ENCODE measurements around the gene HOXA1.

HOXA1 gene

DNA sequence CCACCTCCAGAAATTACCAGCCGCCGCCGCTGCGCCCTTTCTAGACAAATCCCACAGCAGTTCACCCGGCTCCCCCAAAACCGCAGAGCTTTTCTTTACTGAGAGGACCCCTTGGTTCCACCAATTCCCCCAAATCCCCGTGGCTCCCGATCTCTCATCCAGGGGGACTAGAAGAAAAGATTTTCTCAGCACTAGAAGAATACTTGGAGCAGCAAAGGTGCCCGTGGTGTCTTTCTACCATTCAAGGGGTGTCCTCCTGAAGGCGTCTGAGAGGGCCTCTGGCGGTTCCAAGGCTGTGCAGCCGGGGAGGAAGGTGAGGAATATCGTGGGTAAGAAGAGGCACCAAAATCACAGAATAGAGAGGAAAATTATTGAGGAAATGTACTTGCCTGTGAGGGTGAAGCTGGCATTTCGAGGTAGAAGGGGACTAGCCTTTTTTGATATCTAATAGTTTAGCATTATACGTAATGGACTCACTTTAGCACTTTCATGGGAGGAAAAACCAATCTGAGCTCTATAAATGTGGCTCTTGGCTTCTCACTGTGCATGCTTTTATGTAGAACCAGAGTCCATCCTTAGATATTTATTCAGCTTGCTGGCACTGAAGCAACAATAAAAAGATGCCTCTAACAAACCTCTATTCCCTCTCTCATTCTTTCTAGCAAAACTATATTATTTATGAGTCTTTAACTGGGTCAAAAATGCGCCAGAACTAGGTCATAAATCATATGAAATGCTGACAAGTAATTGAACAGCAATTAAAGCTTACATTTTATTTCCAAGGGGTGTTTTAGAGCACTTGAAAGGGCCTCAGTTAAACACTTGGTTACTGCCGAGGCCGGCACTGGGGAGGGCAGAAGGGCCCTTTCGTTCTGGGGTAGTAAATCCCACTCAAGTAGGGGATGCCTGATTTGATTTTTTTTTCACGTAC, 20.5 kb upstream of the HOXA1 start:
- no peak for DNase-seq

- DNase-seq, result peak; percentile 95
Measured at GRCh38 chr7:27115221-27116026, 19.6 kb upstream of the HOXA1 start.

GRCh38 chr7:27114881-27115220, 19.1 kb upstream of the HOXA1 start:
- no peak for DNase-seq

DNA sequence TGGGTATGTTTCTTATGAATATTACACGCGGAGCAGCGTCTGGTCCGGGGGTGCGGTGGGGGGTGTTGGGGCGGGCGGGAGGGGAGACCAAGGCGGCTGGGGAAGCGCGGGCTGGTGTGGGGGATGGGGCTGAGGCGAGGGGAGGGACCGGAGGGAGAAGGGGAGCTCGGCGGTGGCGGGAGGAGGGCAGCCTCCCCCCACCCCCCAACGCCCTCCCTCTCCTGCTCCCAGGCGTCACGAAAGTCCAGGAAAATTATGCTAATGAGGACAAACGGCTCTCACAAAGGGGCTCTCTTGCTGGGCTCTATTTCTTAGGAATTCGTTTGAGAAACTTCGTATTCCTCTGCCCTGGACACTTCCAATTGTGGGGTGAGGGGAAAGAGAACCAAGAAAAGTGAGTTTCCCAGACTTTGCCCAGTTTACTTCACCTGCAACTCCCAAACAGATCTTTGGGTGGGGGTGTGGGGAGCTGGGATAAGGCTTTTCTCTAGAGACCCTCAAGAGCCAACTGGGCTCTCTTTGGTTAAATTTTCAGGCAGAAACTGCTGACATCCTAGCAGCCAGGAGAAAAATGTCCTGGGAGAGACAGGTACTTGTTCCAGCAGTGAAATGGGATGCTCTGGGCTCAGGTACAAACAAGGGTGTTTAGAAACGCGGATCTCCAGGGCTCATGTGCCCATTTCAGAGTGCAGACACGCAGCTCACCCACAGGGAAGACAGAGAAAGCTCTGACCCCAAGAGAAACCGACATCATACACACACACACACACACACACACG, 18.4 kb upstream of the HOXA1 start:
- no peak for DNase-seq

DNA sequence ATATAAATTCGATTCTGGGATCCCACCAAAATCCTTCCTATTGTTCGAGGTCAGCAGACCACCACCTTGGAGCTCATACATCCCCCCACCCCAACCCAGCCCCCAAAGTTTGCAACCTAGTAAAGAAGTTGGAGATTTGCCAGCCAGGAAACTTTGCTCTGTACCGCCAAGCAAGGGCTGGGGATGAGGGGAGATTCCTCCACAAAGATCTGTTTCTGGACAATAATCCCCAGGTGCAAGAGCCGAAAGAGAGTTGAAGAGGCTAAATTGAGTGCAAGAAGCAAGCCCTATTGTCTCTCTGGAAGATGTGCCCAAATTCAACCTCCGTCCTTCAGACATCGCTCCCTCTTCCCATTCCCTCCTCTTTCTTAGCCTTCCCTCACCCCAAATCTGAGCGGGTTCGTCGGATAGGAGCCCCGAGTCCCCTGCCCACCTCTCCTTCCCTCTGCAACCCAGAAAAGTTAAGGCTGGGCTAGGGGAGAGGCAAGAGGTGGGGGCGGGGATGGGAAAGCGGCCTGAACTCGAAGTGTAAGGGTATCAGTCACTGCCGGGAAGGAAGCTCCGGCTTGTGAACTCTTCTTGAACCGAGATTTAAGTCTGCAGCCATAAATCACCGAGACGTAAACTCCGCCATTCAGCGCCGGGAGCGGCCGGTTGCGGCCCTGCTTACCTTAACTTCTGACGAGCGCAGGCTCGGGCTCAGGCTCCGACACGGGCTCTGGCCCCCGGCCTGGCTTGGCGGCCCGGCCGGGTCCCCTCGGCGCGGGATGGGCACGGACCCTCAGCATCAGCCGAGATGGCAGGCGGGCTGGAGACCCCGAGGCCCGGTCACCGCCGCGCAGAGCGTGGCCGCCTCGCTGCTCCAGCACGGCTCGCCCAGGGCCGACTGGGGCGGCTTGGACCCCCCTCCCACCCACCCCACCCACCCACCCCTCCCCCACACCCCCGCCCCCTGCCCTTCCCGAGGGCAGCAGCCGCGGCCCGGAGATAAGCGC, 17.5 kb upstream of the HOXA1 start:
- DNase-seq, result no peak

DNA sequence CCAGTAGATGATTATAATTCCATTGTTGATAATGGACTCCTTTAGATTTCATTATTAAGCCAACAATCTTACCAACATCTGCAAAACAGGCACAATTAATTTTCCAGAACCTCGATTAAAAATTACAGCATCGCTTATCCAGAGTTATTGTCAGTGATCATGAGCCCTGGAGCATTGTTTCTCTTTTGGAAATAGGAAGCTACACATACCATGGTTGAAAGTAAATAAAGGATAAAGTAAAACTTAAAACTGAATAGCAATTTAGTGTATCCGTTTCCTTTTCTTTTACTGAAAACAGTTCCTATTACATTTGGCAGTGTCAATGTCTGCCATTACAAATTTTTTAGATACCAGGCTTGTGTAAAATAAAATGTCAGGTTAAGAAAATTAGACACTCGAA, 16.6 kb upstream of the HOXA1 start:
- DNase-seq, result no peak

GRCh38 chr7:27111751-27112277, 16.0 kb upstream of the HOXA1 start:
- no peak for DNase-seq

GRCh38 chr7:27111042-27111750, 15.4 kb upstream of the HOXA1 start:
- DNase-seq, result no peak

DNA sequence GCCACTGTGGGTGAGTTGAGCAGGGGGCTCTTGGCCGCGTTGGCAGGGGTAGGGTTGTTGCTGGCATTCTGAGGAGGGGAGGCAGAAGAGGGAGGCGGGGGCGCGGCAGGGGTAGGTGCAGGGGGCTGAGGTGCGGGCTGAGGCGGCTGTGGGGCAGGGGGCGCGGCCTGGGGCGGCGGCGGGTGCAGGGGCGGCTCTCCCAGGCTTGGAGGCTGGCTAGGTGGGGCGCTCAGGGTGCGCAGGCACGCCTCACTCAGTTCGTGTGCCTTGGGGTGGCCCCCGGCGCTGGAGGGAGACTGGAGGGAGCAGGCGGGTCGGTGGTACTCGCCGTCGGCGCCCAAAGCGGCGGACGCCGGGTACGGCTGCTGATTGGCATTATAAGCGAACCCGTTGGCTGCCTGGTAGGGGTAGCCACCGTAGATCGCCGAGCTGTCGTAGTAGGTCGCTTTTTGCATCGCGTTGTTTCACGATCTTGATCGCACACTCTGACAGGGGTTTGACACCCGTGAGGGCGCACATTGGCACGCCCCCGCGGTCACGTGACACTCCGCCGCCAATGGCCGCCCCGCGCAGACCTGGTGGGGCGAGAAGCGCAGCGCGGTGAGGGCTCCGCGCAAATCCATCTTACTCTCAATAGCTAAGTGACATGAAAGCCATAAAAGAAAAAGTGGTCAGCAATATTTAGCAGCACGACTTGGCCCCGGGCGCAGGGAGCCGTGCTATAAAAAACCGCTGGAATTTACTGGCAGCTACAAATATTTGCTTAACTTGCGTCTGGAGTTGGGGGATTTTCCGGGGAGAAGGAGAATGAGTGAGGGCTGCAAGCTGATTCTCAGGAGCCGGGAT, 14.6 kb upstream of the HOXA1 start:
- peak; percentile 85 for DNase-seq

DNA sequence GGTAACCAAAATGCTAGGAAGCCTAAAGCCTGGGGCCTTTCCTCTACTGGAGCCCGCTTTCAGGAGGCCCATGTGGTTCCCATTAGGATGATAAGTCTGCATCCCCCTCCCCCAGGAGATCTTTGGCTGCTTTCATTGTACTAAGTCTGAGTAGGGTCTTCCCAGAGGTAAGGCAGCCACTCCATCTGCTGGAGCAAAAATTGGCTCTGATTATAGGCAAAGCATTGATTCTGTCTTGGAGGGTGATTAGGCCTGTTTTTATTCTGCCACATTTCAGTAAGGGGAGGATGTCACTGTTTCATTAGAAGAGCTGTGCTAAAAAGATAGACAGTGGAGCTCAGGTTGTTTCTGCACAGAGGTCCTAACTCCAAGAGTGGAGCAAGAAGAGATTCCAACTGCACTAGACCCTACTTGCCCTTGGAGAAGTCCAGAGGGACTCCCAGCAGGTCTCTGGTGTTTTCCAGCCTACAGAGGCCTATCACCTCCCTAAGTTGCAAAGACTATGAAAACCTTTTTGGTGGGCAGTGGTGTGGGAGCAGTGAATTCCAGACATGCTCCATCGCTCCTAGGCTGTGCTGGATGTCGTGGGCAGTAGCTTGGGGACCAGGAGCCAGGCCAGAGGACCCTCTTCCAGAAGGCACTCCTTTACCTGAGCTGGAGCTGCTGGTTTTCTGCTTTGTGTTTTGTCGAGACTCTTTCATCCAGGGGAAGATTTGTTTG, 13.8 kb upstream of the HOXA1 start:
- DNase-seq, result no peak

DNA sequence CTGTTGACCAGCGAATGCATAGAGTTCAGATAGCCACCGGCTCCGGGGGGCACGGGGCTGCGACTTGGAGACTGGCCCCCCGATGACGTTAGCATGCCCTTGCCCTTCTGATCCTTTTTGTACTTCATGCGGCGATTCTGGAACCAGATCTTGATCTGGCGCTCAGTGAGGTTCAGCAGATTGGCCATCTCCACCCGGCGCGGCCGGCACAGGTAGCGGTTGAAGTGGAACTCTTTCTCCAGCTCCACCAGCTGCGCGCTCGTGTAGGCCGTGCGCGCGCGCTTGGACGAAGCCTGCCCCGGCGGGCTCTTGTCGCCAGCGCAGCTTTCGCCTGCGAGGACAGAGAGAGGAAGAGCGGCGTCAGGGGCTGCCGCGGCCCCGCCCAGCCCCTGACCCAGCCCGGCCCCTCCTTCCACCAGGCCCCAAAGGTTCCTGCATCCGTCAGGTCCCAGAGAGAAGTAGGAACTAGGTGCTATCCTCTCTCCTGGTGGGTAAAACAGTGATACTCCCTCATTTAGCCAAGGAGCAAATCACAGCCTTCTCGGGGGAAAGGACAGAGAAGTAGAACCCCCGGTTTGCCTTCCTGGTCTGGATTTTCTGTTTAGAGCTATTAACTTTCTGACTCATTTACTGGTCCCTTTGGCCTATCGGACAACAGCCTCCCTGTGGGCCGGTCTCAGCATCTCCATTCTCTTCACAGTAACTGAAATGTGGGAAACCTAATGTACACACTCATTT, 12.8 kb upstream of the HOXA1 start:
- peak; percentile 89 for DNase-seq

DNA sequence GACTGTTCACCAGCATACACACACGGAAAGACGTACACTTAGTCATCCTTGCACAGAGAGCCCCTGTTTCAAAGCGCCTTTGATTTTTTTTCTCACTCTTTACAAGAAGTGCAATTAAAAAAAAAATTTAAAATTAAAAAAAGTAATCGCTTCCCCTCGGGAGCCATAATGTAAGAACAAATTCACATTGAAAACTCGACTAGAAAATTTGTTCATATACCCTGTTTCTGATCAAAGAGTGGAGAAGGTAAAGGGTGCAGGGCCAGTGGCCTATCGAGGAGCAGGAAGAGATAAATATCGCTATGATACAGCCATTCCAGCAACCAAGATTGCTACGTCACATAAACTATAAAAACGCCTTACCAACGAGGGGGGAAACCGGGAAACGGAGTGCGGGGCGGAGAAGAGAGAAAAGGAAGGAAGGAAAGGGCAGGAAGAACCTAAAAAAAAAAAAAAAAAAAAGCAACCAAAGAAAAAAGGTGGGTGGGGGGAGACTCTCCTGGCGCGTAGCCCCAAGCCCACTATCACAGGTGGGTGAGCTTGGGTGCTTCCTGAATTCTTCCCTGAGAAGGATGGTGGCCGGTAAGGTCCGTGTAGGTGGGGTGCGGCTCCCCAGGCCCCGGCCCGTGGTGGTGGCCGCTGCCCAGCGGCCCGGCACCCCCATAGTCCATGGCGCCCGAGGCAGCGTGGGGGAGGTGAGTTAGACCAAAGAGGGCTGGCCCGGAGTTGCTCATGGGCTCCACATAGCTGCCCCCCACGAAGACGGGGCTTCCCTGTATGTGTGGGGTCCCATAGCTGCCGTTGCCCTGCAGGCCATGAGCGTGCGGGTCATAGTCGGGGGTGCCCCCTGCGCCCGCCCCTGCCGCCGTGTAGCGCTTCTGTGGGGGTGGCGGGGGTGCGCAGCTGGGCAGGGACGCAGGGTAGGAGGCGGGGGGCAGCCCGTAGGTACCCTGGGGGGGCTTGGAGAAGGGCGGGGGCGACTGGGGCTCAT, 11.9 kb upstream of the HOXA1 start:
- no peak for DNase-seq

DNA sequence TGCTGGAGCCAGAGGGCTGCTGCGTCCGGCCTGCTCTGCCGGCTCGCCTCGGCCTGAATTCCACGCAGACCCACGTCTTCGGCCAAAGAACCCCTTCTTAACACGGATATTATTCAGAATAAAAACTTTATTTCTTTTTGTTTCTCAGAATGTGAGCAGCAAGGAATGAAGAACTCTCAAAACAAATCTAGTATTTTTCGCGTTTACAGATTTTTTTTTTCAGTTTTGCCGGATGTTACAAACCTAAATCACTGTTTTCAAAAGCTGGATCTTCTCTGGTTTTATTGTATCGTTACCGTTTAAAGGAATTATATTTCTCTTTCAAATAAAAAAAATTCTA, 11.1 kb upstream of the HOXA1 start:
- DNase-seq, result no peak

DNA sequence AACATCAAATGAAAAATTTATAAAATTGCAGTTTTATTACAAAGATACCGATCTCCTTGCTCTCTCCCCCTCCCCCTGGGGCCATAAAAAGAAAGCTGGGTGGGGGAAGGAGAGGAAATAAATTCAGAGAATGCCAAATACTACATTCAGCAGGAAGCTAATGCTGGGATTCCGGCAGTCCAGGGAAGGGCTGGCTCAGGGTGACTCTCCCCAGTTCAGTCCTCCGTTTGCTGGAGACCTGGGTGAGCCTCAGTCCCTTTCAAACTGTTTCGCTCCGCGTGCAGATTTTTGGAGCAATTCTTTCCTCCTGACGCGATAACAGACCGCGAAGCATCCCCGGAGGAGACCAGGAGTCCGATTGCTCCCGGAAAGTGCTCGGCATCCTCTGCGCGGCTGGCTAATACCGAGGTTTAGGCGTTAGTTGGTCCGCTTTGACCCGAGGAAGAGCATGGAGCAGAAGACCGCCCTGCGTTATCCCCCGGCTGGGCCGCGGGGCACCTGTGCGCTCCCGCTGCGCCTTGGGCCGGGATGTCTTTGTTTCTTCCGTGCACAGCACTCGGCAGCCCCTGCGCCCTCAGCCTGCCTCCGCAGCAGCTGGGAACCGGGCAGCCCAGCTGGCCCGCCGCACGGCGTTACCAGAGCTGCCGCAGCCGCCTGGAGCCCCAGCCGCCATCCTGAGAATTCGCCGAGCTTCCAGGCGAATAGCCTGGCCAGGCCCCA, 10.5 kb upstream of the HOXA1 start:
- no peak for DNase-seq

DNA sequence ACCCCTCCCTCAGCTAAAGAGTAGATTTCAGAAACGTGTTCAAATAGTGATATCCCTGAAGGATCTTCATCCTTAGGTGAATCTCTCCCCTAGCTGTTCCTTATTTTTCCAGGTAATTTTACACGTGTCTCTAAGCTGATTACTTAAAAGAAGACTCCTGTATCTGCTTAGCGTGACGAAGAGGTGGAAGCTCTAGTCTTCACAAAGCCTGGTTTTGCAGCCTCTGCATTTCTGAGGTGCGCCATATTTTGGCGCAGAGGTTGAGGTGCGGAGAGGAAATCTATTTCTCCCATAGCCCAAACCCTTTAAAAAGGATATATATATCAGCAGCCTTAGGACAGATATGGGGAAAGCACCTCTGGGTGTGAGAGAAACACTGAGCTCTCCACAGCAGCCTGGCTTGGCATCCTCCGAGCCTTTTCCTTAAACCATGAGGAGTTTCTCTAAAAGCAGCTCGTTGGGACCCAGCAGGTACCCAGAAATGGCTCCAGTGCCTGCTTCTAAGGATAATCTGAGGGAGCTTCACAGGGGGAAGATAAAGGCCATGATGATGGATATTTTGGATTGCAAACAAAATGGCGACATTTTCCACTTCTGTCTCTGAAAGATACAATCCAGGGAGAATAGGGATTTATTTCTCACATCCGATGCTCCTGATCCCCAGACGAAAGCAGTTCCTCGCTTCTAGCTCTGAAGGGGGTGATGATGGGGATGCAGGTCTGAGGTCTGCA, 9.7 kb upstream of the HOXA1 start:
- DNase-seq, result no peak

Measured in kidney glomerular epithelial cell (primary cell).